ENCODE results near the gene GPC5. TPM values are rescaled to one million over a fixed set of nuclear protein-coding genes. Genes with fewer than 3 reads are reported as not detected.
"Not testable (repeated sequence)": the region's sequence is repeated elsewhere in the genome, so short reads cannot be mapped to it uniquely, and the experiment has no call there.

Gene GPC5
- total and polyA plus RNA-seq, 4 donors: 15.2 to 54.4 (median 24.0) TPM

GRCh38 chr13:92510416-92510815 lies 1112.0 kb downstream of the GPC5 start:
- WGBS (ENCODE audit: insufficient coverage): 71% methylated on average over 1 of the region's 2 CpGs
- H3K4me1 ChIP-seq (ENCODE audit: control insufficient read depth, insufficient read depth, low read length): no peaks in the 10 kb centered on the region

GRCh38 chr13:92512852-92513251 lies 1114.4 kb downstream of the GPC5 start:
- no peaks in the 10 kb centered on the region for H3K27me3 ChIP-seq (ENCODE audit: control insufficient read depth, insufficient read depth, low read length)
- 53% methylated on average over 9 of the region's 9 CpGs for WGBS (ENCODE audit: insufficient coverage)
- no peaks in the 10 kb centered on the region for H3K9me3 ChIP-seq (ENCODE audit: control insufficient read depth, insufficient read depth, low read length)
- H3K4me3 ChIP-seq (ENCODE audit: low read depth, low read length): no peak overlapping the region
- no peaks in the 10 kb centered on the region for H3K4me1 ChIP-seq (ENCODE audit: control insufficient read depth, insufficient read depth, low read length)
- H3K36me3 ChIP-seq (ENCODE audit: control insufficient read depth, insufficient read depth, low read length): no peaks in the 10 kb centered on the region
- H3K27ac ChIP-seq (ENCODE audit: low read depth, low read length): no peak overlapping the region
- DNase-seq (ENCODE audit: low read depth in 4 of 6, low spot score in 6 of 6): peak in 1 of 6 donors; percentile 63

More at GRCh38 chr13:92510416-92510815, 1112.0 kb downstream of the GPC5 start:
- Histone ChIP-seq H3K9me3 (ENCODE audit: control insufficient read depth, insufficient read depth, low read length) (no peaks in the 10 kb centered on the region), H3K27me3 (ENCODE audit: control insufficient read depth, insufficient read depth, low read length) (no peaks in the 10 kb centered on the region), H3K36me3 (ENCODE audit: control insufficient read depth, insufficient read depth, low read length) (no peaks in the 10 kb centered on the region), H3K27ac (ENCODE audit: low read depth, low read length) (no peak overlapping the region), H3K4me3 (ENCODE audit: low read depth, low read length) (no peak overlapping the region)
- no peak for DNase-seq (ENCODE audit: low read depth in 4 of 6, low spot score in 6 of 6)

- Histone ChIP-seq H3K27ac (ENCODE audit: low read depth, low read length) (no peak overlapping the region), H3K27me3 (ENCODE audit: control insufficient read depth, insufficient read depth, low read length) (no peaks in the 10 kb centered on the region), H3K4me3 (ENCODE audit: low read depth, low read length) (no peak overlapping the region), H3K4me1 (ENCODE audit: control insufficient read depth, insufficient read depth, low read length) (no peaks in the 10 kb centered on the region), H3K36me3 (ENCODE audit: control insufficient read depth, insufficient read depth, low read length) (no peaks in the 10 kb centered on the region), H3K9me3 (ENCODE audit: control insufficient read depth, insufficient read depth, low read length) (peaks cover 1% of the 10 kb centered on the region)
- DNase-seq (ENCODE audit: low read depth in 4 of 6, low spot score in 6 of 6): no peak
- WGBS (ENCODE audit: insufficient coverage): no CpG with 5 or more reads among the region's 1 CpG
These were observed 1115.3 kb downstream of the GPC5 start for GRCh38 chr13:92513672-92514071.

- Histone ChIP-seq H3K36me3 (ENCODE audit: control insufficient read depth, insufficient read depth, low read length) (no peaks in the 10 kb centered on the region), H3K27ac (ENCODE audit: low read depth, low read length) (no peak overlapping the region), H3K27me3 (ENCODE audit: control insufficient read depth, insufficient read depth, low read length) (no peaks in the 10 kb centered on the region), H3K4me1 (ENCODE audit: control insufficient read depth, insufficient read depth, low read length) (no peaks in the 10 kb centered on the region), H3K4me3 (ENCODE audit: low read depth, low read length) (no peak overlapping the region), H3K9me3 (ENCODE audit: control insufficient read depth, insufficient read depth, low read length) (peaks cover 1% of the 10 kb centered on the region)
- no peak for DNase-seq (ENCODE audit: low read depth in 4 of 6, low spot score in 6 of 6)
- 100% methylated on average over 2 of the region's 8 CpGs for WGBS (ENCODE audit: insufficient coverage)
These were observed 1116.2 kb downstream of the GPC5 start for GRCh38 chr13:92514420-92515125.

GRCh38 chr13:92516878-92517277 lies 1118.5 kb downstream of the GPC5 start:
- not testable (repeated sequence) for H3K9me3 ChIP-seq (ENCODE audit: control insufficient read depth, insufficient read depth, low read length); H3K36me3 ChIP-seq (ENCODE audit: control insufficient read depth, insufficient read depth, low read length); H3K27ac ChIP-seq (ENCODE audit: low read depth, low read length); H3K27me3 ChIP-seq (ENCODE audit: control insufficient read depth, insufficient read depth, low read length); DNase-seq (ENCODE audit: low read depth in 4 of 6, low spot score in 6 of 6); H3K4me1 ChIP-seq (ENCODE audit: control insufficient read depth, insufficient read depth, low read length); H3K4me3 ChIP-seq (ENCODE audit: low read depth, low read length)
- 100% methylated on average over 3 of the region's 6 CpGs for WGBS (ENCODE audit: insufficient coverage)

- WGBS (ENCODE audit: insufficient coverage): no CpG with 5 or more reads among the region's 2 CpGs
- not testable (repeated sequence) for H3K4me1 ChIP-seq (ENCODE audit: control insufficient read depth, insufficient read depth, low read length); H3K36me3 ChIP-seq (ENCODE audit: control insufficient read depth, insufficient read depth, low read length); H3K27me3 ChIP-seq (ENCODE audit: control insufficient read depth, insufficient read depth, low read length); H3K27ac ChIP-seq (ENCODE audit: low read depth, low read length); DNase-seq (ENCODE audit: low read depth in 4 of 6, low spot score in 6 of 6); H3K9me3 ChIP-seq (ENCODE audit: control insufficient read depth, insufficient read depth, low read length); H3K4me3 ChIP-seq (ENCODE audit: low read depth, low read length)
These were observed 1120.2 kb downstream of the GPC5 start for GRCh38 chr13:92518622-92519021.

- DNase-seq (ENCODE audit: low read depth in 4 of 6, low spot score in 6 of 6): no peak
- H3K36me3 ChIP-seq (ENCODE audit: control insufficient read depth, insufficient read depth, low read length): no peaks in the 10 kb centered on the region
- no peaks in the 10 kb centered on the region for H3K9me3 ChIP-seq (ENCODE audit: control insufficient read depth, insufficient read depth, low read length)
- H3K4me3 ChIP-seq (ENCODE audit: low read depth, low read length): no peak overlapping the region
- no peak overlapping the region for H3K27ac ChIP-seq (ENCODE audit: low read depth, low read length)
- no peaks in the 10 kb centered on the region for H3K4me1 ChIP-seq (ENCODE audit: control insufficient read depth, insufficient read depth, low read length)
- no CpG with 5 or more reads among the region's 3 CpGs for WGBS (ENCODE audit: insufficient coverage)
- no peaks in the 10 kb centered on the region for H3K27me3 ChIP-seq (ENCODE audit: control insufficient read depth, insufficient read depth, low read length)
These were observed 1131.9 kb downstream of the GPC5 start for GRCh38 chr13:92530364-92530763.

- no peaks in the 10 kb centered on the region for H3K4me1 ChIP-seq (ENCODE audit: control insufficient read depth, insufficient read depth, low read length)
- no peak overlapping the region for H3K4me3 ChIP-seq (ENCODE audit: low read depth, low read length)
- no peak overlapping the region for H3K27ac ChIP-seq (ENCODE audit: low read depth, low read length)
- 77% methylated on average over 5 of the region's 6 CpGs for WGBS (ENCODE audit: insufficient coverage)
- DNase-seq (ENCODE audit: low read depth in 4 of 6, low spot score in 6 of 6): no peak
- H3K9me3 ChIP-seq (ENCODE audit: control insufficient read depth, insufficient read depth, low read length): no peaks in the 10 kb centered on the region
- H3K36me3 ChIP-seq (ENCODE audit: control insufficient read depth, insufficient read depth, low read length): no peaks in the 10 kb centered on the region
- H3K27me3 ChIP-seq (ENCODE audit: control insufficient read depth, insufficient read depth, low read length): no peaks in the 10 kb centered on the region
These were observed 1137.0 kb downstream of the GPC5 start for GRCh38 chr13:92535222-92536006.

GRCh38 chr13:92537471-92537870 lies 1139.0 kb downstream of the GPC5 start:
- Histone ChIP-seq H3K36me3 (ENCODE audit: control insufficient read depth, insufficient read depth, low read length) (no peaks in the 10 kb centered on the region), H3K4me1 (ENCODE audit: control insufficient read depth, insufficient read depth, low read length) (no peaks in the 10 kb centered on the region), H3K4me3 (ENCODE audit: low read depth, low read length) (no peak overlapping the region), H3K27ac (ENCODE audit: low read depth, low read length) (no peak overlapping the region), H3K9me3 (ENCODE audit: control insufficient read depth, insufficient read depth, low read length) (no peaks in the 10 kb centered on the region), H3K27me3 (ENCODE audit: control insufficient read depth, insufficient read depth, low read length) (no peaks in the 10 kb centered on the region)
- WGBS (ENCODE audit: insufficient coverage): no CpG with 5 or more reads among the region's 2 CpGs
- DNase-seq (ENCODE audit: low read depth in 4 of 6, low spot score in 6 of 6): peak in 1 of 6 donors; percentile 57

- no peak overlapping the region for H3K27ac ChIP-seq (ENCODE audit: low read depth, low read length)
- DNase-seq (ENCODE audit: low read depth in 4 of 6, low spot score in 6 of 6): no peak
- H3K4me3 ChIP-seq (ENCODE audit: low read depth, low read length): no peak overlapping the region
- 85% methylated on average over 3 of the region's 3 CpGs for WGBS (ENCODE audit: insufficient coverage)
- H3K27me3 ChIP-seq (ENCODE audit: control insufficient read depth, insufficient read depth, low read length): no peaks in the 10 kb centered on the region
- H3K9me3 ChIP-seq (ENCODE audit: control insufficient read depth, insufficient read depth, low read length): no peaks in the 10 kb centered on the region
- no peaks in the 10 kb centered on the region for H3K36me3 ChIP-seq (ENCODE audit: control insufficient read depth, insufficient read depth, low read length)
- H3K4me1 ChIP-seq (ENCODE audit: control insufficient read depth, insufficient read depth, low read length): no peaks in the 10 kb centered on the region
These were observed 1139.7 kb downstream of the GPC5 start for GRCh38 chr13:92538164-92538563.

All from spinal cord (tissue), 10 donors.